GM12878 (cell line): ENCODE results near the gene RNF126. TPM values are rescaled to one million over a fixed set of nuclear protein-coding genes. Genes with fewer than 3 reads are reported as not detected.

ENCODE experiments used
- ATAC-seq: fragments of 200-7000 bp; cut with Tn5 transposase; 3 replicates; pipeline ENCODE4 v1.9.1; 2020; ENCODE audit warnings: mild to moderate bottlenecking, moderate library complexity
- BruUV-seq: library from RNA; stranded (reverse); fragments of 400-500 nt; replicated peaks from 2 replicates; lab custom pipeline; 2021; lab: Mats Ljungman, UMichigan
- CTCF ChIA-PET: fragments of 300-600 bp; sonication (Branson Sonifier 250); formaldehyde crosslinking; extraction: SDS; loops from one replicate; lab custom pipeline; 2021; ENCODE audit warnings: inconsistent platforms; lab: Yijun Ruan, JAX
- POLR2A ChIA-PET: fragments of 350-600 bp; formaldehyde crosslinking; extraction: SDS; loops from one replicate; lab custom pipeline; 2021; ENCODE audit warnings: inconsistent platforms; lab: Charles Lee
- RAD21 ChIA-PET: fragments of 300-600 bp; sonication (Branson Sonifier 250); formaldehyde crosslinking; loops from one replicate; lab custom pipeline; 2023; ENCODE audit warnings: antibody characterized with exemption; ENCODE audit not compliant: unreplicated experiment; lab: Charles Lee
- SMC1A ChIA-PET: fragments of 300-600 bp; sonication (Branson Sonifier 250); formaldehyde crosslinking; loops from one replicate; lab custom pipeline; 2023; ENCODE audit not compliant: unreplicated experiment, uncharacterized antibody; lab: Charles Lee
- DNase-seq: peaks from one replicate; pipeline ENCODE4 v3.0.0-alpha.2; 2011; ENCODE audit warnings: low read depth, low spot score
- FAIRE-seq: peaks from 3 replicates; lab custom pipeline; 2011; peaks lifted over from hg19 to GRCh38; lab: Jason Lieb, UNC
- H2AFZ ChIP-seq: 2 replicates; pipeline ENCODE4 v1.6.0; 2011; ENCODE audit warnings: low read depth, low read length, control low read depth; ENCODE audit not compliant: control insufficient read depth
- H3K27ac ChIP-seq: 2 replicates; pipeline ENCODE4 v1.5.1; 2011; ENCODE audit warnings: control low read depth; ENCODE audit not compliant: control insufficient read depth, insufficient read depth
- H3K27me3 ChIP-seq, 2 experiments: replicated peaks in 1 of 2; 2 replicates each; pipeline versions ENCODE4 v1.6.0 to v1.6.1; 2011; ENCODE audit warnings: low read length in 1 of 2; ENCODE audit not compliant: control insufficient read depth in 2 of 2, insufficient read depth in 2 of 2
- H3K36me3 ChIP-seq, 2 experiments: 2 replicates each; pipeline ENCODE4 v1.5.1; 2011; ENCODE audit warnings: low read length in 1 of 2; ENCODE audit not compliant: control insufficient read depth in 2 of 2, insufficient read depth in 2 of 2
- H3K4me1 ChIP-seq: 2 replicates; pipeline ENCODE4 v1.6.1; 2011; ENCODE audit warnings: mild to moderate bottlenecking, low read length, moderate library complexity, mixed read lengths; ENCODE audit not compliant: control insufficient read depth, insufficient read depth
- H3K4me2 ChIP-seq: 2 replicates; pipeline ENCODE4 v1.6.0; 2011; ENCODE audit warnings: control low read depth; ENCODE audit not compliant: control insufficient read depth, insufficient read depth
- H3K4me3 ChIP-seq: fragments of 200-600 bp; sonication (generic); 2 replicates; pipeline ENCODE4 v1.5.1; 2016
- H3K79me2 ChIP-seq: 2 replicates; pipeline ENCODE4 v1.6.0; 2011; ENCODE audit warnings: low read length; ENCODE audit not compliant: control insufficient read depth, insufficient read depth
- H3K9ac ChIP-seq: 2 replicates; pipeline ENCODE4 v1.8.0; 2011; ENCODE audit warnings: low read length, control low read depth, mixed read lengths; ENCODE audit not compliant: control insufficient read depth, insufficient read depth
- H3K9me3 ChIP-seq: replicated peaks from 3 replicates; pipeline ENCODE4 v1.5.1; 2011; ENCODE audit warnings: mild to moderate bottlenecking, low read length; ENCODE audit not compliant: control insufficient read depth, insufficient read depth
- H4K20me1 ChIP-seq: 2 replicates; pipeline ENCODE4 v1.6.0; 2011; ENCODE audit not compliant: control insufficient read depth, insufficient read depth
- CHD2 ChIP-seq: IDR thresholded peaks from 2 replicates; pipeline ENCODE4 v1.6.1; 2011; ENCODE audit warnings: low read depth, low read length, improper control_type of control experiment, borderline replicate concordance
- EED ChIP-seq: sonication (generic); IDR thresholded peaks from 2 replicates; pipeline ENCODE4 v1.6.1; 2016; ENCODE audit warnings: antibody characterized with exemption, low read depth
- FOS ChIP-seq: IDR thresholded peaks from 3 replicates; pipeline ENCODE4 v1.6.1; 2011; ENCODE audit warnings: borderline replicate concordance; ENCODE audit not compliant: insufficient read length; ENCODE audit errors: extremely low read depth
- FOXM1 ChIP-seq: IDR thresholded peaks from 2 replicates; pipeline ENCODE4 v1.6.1; 2012; ENCODE audit warnings: low read depth, mild to moderate bottlenecking, inconsistent platforms, low read length, moderate library complexity
- HDGF ChIP-seq: fragments of 450-650 bp; IDR thresholded peaks from 2 replicates; pipeline ENCODE4 v1.6.1; 2016; ENCODE audit warnings: antibody characterized with exemption
- MTA2 ChIP-seq: fragments of 450-650 bp; IDR thresholded peaks from 2 replicates; pipeline ENCODE4 v1.6.1; 2016; ENCODE audit warnings: low read depth, mild to moderate bottlenecking, moderate library complexity
- POU2F2 ChIP-seq: IDR thresholded peaks from 3 replicates; pipeline ENCODE4 v1.6.1; 2011; ENCODE audit warnings: low read depth, mild to moderate bottlenecking, low read length, borderline replicate concordance
- TARDBP ChIP-seq: IDR thresholded peaks from 2 replicates; pipeline ENCODE4 v1.6.1; 2016; ENCODE audit warnings: borderline replicate concordance
- WGBS: methylation state at CpG from one replicate; pipeline ENCODE4 v1.1.6; 2016; ENCODE audit warnings: low lambda C conversion rate; ENCODE audit not compliant: insufficient replicate concordance, insufficient coverage; ENCODE audit errors: missing lambda C conversion rate; 5-methylcytosine and 5-hydroxymethylcytosine counted together
- in situ Hi-C: fragments of 300-500 bp; cut with MboI; formaldehyde crosslinking; loops from 9 replicates; pipeline ENCODE4 v1.14.3; 2018; ENCODE audit warnings: mixed read lengths
- intact Hi-C: fragments of 100-400 bp; cut with micrococcal nuclease; formaldehyde crosslinking; loops from one replicate; pipeline ENCODE4 v1.14.2; 2022; ENCODE audit not compliant: unreplicated experiment
- polyA plus RNA-seq, 11 experiments: library from polyadenylated mRNA; depleted of rRNA in 4 of 11; unstranded in 6 of 11; stranded (reverse) in 5 of 11; fragments of >200 nt; fragmentation: Nextera tagmentation in 4 of 11; fragmentation: Illumina TruSeq in 1 of 11; extraction: Ambion mirVana in 4 of 11; extraction: Trizol in 1 of 11; gene quantifications; 1 replicate in 1 of 11; 2 replicates in 10 of 11; pipeline versions ENCODE4 v1.2.1 to v1.2.3, GENCODE V29; 2011 to 2016; ENCODE audit warnings: inconsistent platforms in 2 of 11, missing spikeins in 2 of 11, low read depth in 1 of 11
- total RNA-seq, 4 experiments: library from RNA; depleted of rRNA in 3 of 4; stranded (reverse); fragments of >200 nt in 3 of 4; fragmentation: Illumina TruSeq in 1 of 4; extraction: Trizol in 1 of 4; gene quantifications; 2 replicates each; pipeline versions ENCODE4 v1.2.1 to v1.2.3, GENCODE V29; 2013 to 2021
- TF ChIP-seq, protein P1 (sequence below): fragments of 450-650 bp; IDR thresholded peaks from 2 replicates; pipeline ENCODE4 v1.6.1; 2016; ENCODE audit warnings: mild to moderate bottlenecking
- TF ChIP-seq, protein P2 (sequence below): fragments of 450-650 bp; IDR thresholded peaks from 2 replicates; pipeline ENCODE4 v1.6.1; 2017; ENCODE audit warnings: borderline replicate concordance
- TF ChIP-seq, protein P3 (sequence below): IDR thresholded peaks from 2 replicates; pipeline ENCODE4 v1.6.1; 2011; ENCODE audit warnings: borderline replicate concordance, low read depth, mild to moderate bottlenecking, moderate library complexity, low read length; ENCODE audit not compliant: insufficient read depth, poor library complexity, severe bottlenecking
- TF ChIP-seq, protein P4 (sequence below): fragments of 450-650 bp; formaldehyde crosslinking; IDR thresholded peaks from 2 replicates; pipeline ENCODE4 v1.4.0; 2020; ENCODE audit warnings: mild to moderate bottlenecking, moderate library complexity
- TF ChIP-seq, protein P5 (sequence below): IDR thresholded peaks from 2 replicates; pipeline ENCODE4 v1.6.1; 2011; ENCODE audit warnings: mild to moderate bottlenecking, low read depth, low read length, moderate library complexity; ENCODE audit not compliant: insufficient replicate concordance

Gene RNF126
- total and polyA plus RNA-seq, 10 of the 15 experiments (the other 5 are each of a cell fraction or from before 2014, with no cell fraction given): 0.45 to 100 (median 50.6) TPM

DNA sequence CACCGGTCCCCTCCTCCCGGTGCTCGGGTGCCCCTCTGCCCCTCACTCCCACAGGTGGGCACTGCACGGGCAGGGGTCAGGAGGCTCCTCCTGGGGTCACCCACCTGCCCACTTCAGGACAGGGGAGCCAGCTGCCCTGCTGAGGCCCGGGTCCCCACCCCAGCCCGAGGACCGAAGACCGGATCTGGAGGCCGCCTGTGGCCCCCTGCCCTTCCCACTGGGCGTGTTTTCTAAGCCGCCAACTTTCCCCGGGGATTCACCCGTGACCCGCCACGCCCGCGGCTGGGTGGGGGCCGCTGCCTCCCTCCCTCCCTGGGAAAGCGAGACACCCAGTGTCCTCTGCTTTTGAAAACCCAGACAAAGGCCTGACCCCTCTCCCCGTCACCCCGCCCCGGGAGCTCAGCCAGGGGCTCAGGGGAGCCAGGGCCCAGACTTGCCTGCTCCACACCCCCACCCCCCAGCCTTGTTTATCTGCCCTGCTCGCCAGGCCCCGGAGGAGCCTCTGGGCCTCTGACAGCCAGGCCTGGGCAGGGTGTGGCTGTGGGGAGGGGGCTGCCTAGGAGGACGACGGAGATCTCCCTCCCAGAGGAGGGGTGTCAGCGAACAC, 47.1 kb upstream of the RNF126 start:
- no peak for DNase-seq

More for the DNA sequence above, 47.1 kb upstream of the RNF126 start:
- H3K9me3 ChIP-seq: no peaks in the 10 kb centered on the region
- no peak overlapping the region for H3K4me2 ChIP-seq
- POLR2A ChIA-PET: no interaction called here
- no peaks in the 10 kb centered on the region for H4K20me1 ChIP-seq
- in situ Hi-C loops (no loop called here), intact Hi-C loops (no loop called here)
- no peaks in the 10 kb centered on the region for H3K79me2 ChIP-seq
- CTCF ChIA-PET: interaction anchor here (0.9 kb wide), 1 partner anchor 24 kb away, joined by 3 read pairs; no protein-coding TSS in a partner anchor
- WGBS: 31% methylated on average over 24 of the region's 27 CpGs
- no peaks in the 10 kb centered on the region for H3K36me3 ChIP-seq
- no peak overlapping the region for H3K4me3 ChIP-seq
- H2AFZ ChIP-seq: no peak overlapping the region
- no peaks in the 10 kb centered on the region for H3K4me1 ChIP-seq
- TF ChIP-seq, protein P1, sequence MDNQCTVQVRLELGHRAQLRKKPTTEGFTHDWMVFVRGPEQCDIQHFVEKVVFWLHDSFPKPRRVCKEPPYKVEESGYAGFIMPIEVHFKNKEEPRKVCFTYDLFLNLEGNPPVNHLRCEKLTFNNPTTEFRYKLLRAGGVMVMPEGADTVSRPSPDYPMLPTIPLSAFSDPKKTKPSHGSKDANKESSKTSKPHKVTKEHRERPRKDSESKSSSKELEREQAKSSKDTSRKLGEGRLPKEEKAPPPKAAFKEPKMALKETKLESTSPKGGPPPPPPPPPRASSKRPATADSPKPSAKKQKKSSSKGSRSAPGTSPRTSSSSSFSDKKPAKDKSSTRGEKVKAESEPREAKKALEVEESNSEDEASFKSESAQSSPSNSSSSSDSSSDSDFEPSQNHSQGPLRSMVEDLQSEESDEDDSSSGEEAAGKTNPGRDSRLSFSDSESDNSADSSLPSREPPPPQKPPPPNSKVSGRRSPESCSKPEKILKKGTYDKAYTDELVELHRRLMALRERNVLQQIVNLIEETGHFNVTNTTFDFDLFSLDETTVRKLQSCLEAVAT: no peak
- TF ChIP-seq TARDBP: no peak
- TF ChIP-seq, protein P2, sequence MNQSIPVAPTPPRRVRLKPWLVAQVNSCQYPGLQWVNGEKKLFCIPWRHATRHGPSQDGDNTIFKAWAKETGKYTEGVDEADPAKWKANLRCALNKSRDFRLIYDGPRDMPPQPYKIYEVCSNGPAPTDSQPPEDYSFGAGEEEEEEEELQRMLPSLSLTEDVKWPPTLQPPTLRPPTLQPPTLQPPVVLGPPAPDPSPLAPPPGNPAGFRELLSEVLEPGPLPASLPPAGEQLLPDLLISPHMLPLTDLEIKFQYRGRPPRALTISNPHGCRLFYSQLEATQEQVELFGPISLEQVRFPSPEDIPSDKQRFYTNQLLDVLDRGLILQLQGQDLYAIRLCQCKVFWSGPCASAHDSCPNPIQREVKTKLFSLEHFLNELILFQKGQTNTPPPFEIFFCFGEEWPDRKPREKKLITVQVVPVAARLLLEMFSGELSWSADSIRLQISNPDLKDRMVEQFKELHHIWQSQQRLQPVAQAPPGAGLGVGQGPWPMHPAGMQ: no peak
- TF ChIP-seq FOXM1: no peak
- no peak for TF ChIP-seq MTA2
- TF ChIP-seq, protein P3, sequence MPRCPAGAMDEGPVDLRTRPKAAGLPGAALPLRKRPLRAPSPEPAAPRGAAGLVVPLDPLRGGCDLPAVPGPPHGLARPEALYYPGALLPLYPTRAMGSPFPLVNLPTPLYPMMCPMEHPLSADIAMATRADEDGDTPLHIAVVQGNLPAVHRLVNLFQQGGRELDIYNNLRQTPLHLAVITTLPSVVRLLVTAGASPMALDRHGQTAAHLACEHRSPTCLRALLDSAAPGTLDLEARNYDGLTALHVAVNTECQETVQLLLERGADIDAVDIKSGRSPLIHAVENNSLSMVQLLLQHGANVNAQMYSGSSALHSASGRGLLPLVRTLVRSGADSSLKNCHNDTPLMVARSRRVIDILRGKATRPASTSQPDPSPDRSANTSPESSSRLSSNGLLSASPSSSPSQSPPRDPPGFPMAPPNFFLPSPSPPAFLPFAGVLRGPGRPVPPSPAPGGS: no peak
- no peak for TF ChIP-seq HDGF
- TF ChIP-seq, protein P4, sequence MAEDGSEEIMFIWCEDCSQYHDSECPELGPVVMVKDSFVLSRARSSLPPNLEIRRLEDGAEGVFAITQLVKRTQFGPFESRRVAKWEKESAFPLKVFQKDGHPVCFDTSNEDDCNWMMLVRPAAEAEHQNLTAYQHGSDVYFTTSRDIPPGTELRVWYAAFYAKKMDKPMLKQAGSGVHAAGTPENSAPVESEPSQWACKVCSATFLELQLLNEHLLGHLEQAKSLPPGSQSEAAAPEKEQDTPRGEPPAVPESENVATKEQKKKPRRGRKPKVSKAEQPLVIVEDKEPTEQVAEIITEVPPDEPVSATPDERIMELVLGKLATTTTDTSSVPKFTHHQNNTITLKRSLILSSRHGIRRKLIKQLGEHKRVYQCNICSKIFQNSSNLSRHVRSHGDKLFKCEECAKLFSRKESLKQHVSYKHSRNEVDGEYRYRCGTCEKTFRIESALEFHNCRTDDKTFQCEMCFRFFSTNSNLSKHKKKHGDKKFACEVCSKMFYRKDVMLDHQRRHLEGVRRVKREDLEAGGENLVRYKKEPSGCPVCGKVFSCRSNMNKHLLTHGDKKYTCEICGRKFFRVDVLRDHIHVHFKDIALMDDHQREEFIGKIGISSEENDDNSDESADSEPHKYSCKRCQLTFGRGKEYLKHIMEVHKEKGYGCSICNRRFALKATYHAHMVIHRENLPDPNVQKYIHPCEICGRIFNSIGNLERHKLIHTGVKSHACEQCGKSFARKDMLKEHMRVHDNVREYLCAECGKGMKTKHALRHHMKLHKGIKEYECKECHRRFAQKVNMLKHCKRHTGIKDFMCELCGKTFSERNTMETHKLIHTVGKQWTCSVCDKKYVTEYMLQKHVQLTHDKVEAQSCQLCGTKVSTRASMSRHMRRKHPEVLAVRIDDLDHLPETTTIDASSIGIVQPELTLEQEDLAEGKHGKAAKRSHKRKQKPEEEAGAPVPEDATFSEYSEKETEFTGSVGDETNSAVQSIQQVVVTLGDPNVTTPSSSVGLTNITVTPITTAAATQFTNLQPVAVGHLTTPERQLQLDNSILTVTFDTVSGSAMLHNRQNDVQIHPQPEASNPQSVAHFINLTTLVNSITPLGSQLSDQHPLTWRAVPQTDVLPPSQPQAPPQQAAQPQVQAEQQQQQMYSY (CRISPR knock-in tag): no peak
- TF ChIP-seq EED: no peak
- TF ChIP-seq, protein P5, sequence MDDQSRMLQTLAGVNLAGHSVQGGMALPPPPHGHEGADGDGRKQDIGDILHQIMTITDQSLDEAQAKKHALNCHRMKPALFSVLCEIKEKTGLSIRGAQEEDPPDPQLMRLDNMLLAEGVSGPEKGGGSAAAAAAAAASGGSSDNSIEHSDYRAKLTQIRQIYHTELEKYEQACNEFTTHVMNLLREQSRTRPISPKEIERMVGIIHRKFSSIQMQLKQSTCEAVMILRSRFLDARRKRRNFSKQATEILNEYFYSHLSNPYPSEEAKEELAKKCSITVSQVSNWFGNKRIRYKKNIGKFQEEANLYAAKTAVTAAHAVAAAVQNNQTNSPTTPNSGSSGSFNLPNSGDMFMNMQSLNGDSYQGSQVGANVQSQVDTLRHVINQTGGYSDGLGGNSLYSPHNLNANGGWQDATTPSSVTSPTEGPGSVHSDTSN: no peak
- TF ChIP-seq POU2F2: no peak
- TF ChIP-seq CHD2: no peak
- TF ChIP-seq FOS: no peak
- ATAC-seq (no peak), FAIRE-seq (no peak)
- H3K27me3 ChIP-seq: peaks cover 0 to 2% of the 10 kb centered on the region in 2 experiments; a peak in 2 of 4 replicates
- SMC1A ChIA-PET: no interaction called here
- RAD21 ChIA-PET: no interaction called here
- H3K9ac ChIP-seq: no peak overlapping the region
- no peak overlapping the region for H3K27ac ChIP-seq
- BruUV-seq: no TSS peak
